Measurements from ENCODE around the gene SLC38A5.
"Not testable (repeated sequence)": the region's sequence is repeated elsewhere in the genome, so short reads cannot be mapped to it uniquely, and the experiment has no call there.

GRCh38 chrX:48519481-48519880, 49.4 kb upstream of the SLC38A5 start:
- TF ChIP-seq CTCF (conservative IDR thresholded peaks at IDR 0.05; ENCODE audit: low read depth in 2 of 2); EZH2phosphoT487 (IDR thresholded peaks at IDR 0.05; ENCODE audit: unreplicated experiment); EZH2 (IDR thresholded peaks at IDR 0.05; ENCODE audit: low read depth, unreplicated experiment); POLR2AphosphoS5 (IDR thresholded peaks at IDR 0.05; ENCODE audit: low read depth); ZNF462 (CRISPR knock-in tag; IDR thresholded peaks at IDR 0.05); REST (IDR thresholded peaks at IDR 0.05; ENCODE audit: unreplicated experiment): not testable (repeated sequence)
